Upper lobe of left lung (tissue), 4 donors: ENCODE results near the gene TFEC.

Experiments used
- EP300 ChIP-seq, 4 donors: sonication (generic); formaldehyde crosslinking; IDR thresholded peaks; one replicate each; pipeline ENCODE4 v1.5.1; 2017; ENCODE audit warnings: antibody characterized with exemption in 4 of 4, control low read depth in 2 of 4
- POLR2A ChIP-seq, 4 donors: fragments of 450-650 bp; IDR thresholded peaks; one replicate each; pipeline ENCODE4 v1.5.1; 2016 to 2017; ENCODE audit warnings: antibody characterized with exemption in 4 of 4, mild to moderate bottlenecking in 2 of 4
- POLR2AphosphoS5 ChIP-seq, 2 donors: sonication (generic); formaldehyde crosslinking; IDR thresholded peaks; one replicate each; pipeline ENCODE4 v1.5.1; 2017; ENCODE audit warnings: antibody characterized with exemption in 2 of 2
- TF ChIP-seq, protein P1 (sequence below), 6 experiments: fragments of 450-650 bp in 4 of 6; fragments of 200-600 bp in 2 of 6; sonication (generic) in 2 of 6; IDR thresholded peaks; one replicate each; pipeline ENCODE4 v1.5.1; 2016 to 2019; ENCODE audit warnings: antibody characterized with exemption in 6 of 6

DNA sequence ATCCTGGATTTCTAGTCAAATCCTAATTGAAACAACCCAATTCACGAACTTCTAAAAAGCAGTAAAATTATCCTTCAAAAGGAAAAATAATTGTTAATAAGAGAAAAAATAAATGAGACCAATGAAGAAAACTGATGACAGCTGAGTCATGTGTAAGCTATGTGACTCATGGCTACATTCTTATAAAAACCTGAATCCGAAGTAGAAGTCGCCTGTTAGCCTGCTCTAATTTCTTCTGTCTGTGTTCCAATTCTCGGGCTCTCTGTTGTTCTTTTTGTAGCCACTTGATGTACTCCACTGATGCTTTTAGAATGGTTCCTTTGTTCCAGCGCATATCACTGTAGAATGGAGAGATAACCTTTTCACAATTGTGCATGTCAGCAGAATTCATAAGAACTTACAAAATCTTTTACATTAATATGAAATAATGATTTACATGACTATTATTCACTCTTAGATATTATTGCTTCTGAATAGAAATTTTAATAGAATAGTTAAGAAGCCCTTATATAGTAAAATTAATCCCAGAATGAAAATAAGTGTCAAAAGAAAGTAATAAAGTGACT lies 88.8 kb downstream of the TFEC start:
- TF ChIP-seq, protein P1, sequence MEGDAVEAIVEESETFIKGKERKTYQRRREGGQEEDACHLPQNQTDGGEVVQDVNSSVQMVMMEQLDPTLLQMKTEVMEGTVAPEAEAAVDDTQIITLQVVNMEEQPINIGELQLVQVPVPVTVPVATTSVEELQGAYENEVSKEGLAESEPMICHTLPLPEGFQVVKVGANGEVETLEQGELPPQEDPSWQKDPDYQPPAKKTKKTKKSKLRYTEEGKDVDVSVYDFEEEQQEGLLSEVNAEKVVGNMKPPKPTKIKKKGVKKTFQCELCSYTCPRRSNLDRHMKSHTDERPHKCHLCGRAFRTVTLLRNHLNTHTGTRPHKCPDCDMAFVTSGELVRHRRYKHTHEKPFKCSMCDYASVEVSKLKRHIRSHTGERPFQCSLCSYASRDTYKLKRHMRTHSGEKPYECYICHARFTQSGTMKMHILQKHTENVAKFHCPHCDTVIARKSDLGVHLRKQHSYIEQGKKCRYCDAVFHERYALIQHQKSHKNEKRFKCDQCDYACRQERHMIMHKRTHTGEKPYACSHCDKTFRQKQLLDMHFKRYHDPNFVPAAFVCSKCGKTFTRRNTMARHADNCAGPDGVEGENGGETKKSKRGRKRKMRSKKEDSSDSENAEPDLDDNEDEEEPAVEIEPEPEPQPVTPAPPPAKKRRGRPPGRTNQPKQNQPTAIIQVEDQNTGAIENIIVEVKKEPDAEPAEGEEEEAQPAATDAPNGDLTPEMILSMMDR (IDR thresholded peaks at IDR 0.05): no peak
- TF ChIP-seq POLR2A (IDR thresholded peaks at IDR 0.05) (no peak), POLR2AphosphoS5 (IDR thresholded peaks at IDR 0.05) (no peak), EP300 (IDR thresholded peaks at IDR 0.05) (no peak)
